ENCODE results near the gene PDE2A. TPM values are rescaled to one million over a fixed set of nuclear protein-coding genes. Genes with fewer than 3 reads are reported as not detected.

Gene PDE2A
- total and polyA plus RNA-seq, 2 of the 4 experiments (the other 2 are of a cell fraction) = 0.02 TPM; not detected in 1

DNA sequence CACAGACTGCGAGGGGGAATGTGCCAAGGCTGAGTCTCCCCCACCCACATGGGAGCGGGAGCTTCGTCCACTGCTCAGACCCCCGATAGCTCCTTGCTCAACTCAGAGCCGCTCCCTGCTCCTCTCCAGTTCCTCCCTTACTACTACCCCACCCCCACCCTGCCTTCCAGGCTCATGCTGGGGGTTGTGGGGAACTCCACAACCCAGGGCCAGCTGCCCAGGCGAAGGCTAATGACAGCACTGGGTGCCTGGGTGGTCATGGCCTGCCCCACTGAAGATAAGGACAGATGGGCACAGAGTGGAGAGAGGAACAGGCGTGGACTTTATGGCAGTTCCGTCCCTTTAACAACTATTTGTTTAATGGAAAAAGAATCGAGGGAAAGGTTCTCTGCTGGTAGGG is 73.7 kb downstream of the PDE2A start:
- WGBS, 2 experiments (ENCODE audit: extremely low coverage in 2 of 2, insufficient read length in 1 of 2) = 67% methylated on average over 1 of the region's 9 CpGs; no CpG with 5 or more reads in 1 of the 2 experiments
- Histone ChIP-seq H3K9me1 (ENCODE audit: insufficient read depth, low read length) (no peaks in the 10 kb centered on the region), H2BK20ac (ENCODE audit: low read depth, low read length) (no peak overlapping the region), H3K27me3 (ENCODE audit: control insufficient read depth, insufficient read depth, low read length) (peaks cover 84% of the 10 kb centered on the region), H2BK120ac (ENCODE audit: low read depth, low read length) (no peak overlapping the region), H3K56ac (ENCODE audit: extremely low read depth, insufficient read depth, low read length) (no peak overlapping the region), H3K4me2 (ENCODE audit: low read depth, low read length) (no peak overlapping the region), H3K27ac (ENCODE audit: insufficient read depth, low read length) (no peak overlapping the region), H3K23ac (ENCODE audit: low read depth, low read length) (no peak overlapping the region), H2BK5ac (ENCODE audit: low read depth, low read length, poor library complexity, severe bottlenecking) (no peak overlapping the region), H2AFZ (replicated peaks; ENCODE audit: low read length, poor library complexity) (no peak overlapping the region), H3K9me3 (ENCODE audit: control insufficient read depth, insufficient read depth, low read length) (no peaks in the 10 kb centered on the region), H2AK9ac (replicated peaks; ENCODE audit: low read depth, low read length, poor library complexity) (no peak overlapping the region), H3K4me3 (ENCODE audit: insufficient read depth, low read depth, low read length) (no peak overlapping the region), H3K18ac (ENCODE audit: low read depth, low read length) (no peak overlapping the region), H2AK5ac (ENCODE audit: low read depth, low read length) (no peak overlapping the region), H3K4ac (ENCODE audit: low read depth, low read length) (no peak overlapping the region), H3K79me1 (ENCODE audit: low read depth in 1 of 2, low read length in 2 of 2) (no peaks in the 10 kb centered on the region), H3K14ac (replicated peaks; ENCODE audit: low read depth, low read length) (no peak overlapping the region), H3K4me1 (ENCODE audit: control insufficient read depth, insufficient read depth, low read length) (no peaks in the 10 kb centered on the region), H4K20me1 (ENCODE audit: insufficient read depth, low read length) (no peaks in the 10 kb centered on the region), H4K8ac (ENCODE audit: low read depth in 2 of 2, low read length in 2 of 2) (no peak overlapping the region), H2BK15ac (ENCODE audit: low read depth, low read length) (no peak overlapping the region), H3K36me3 (ENCODE audit: control insufficient read depth, insufficient read depth, low read length) (no peaks in the 10 kb centered on the region), H4K91ac (ENCODE audit: insufficient read depth, low read depth, low read length) (no peak overlapping the region), H3K9ac (ENCODE audit: low read depth, low read length) (no peak overlapping the region), H4K5ac (ENCODE audit: low read depth, low read length) (no peak overlapping the region)
- DNase-seq (no peak), ATAC-seq (ENCODE audit: low read depth) (no peak)
- BruUV-seq (replicated peaks) = no TSS peak
- TF ChIP-seq BHLHE40 (IDR thresholded peaks at IDR 0.05; ENCODE audit: low read depth, low read length) = no peak
- TF ChIP-seq FOS (IDR thresholded peaks at IDR 0.05; ENCODE audit: low read depth, low read length) = no peak
- TF ChIP-seq, protein P1, sequence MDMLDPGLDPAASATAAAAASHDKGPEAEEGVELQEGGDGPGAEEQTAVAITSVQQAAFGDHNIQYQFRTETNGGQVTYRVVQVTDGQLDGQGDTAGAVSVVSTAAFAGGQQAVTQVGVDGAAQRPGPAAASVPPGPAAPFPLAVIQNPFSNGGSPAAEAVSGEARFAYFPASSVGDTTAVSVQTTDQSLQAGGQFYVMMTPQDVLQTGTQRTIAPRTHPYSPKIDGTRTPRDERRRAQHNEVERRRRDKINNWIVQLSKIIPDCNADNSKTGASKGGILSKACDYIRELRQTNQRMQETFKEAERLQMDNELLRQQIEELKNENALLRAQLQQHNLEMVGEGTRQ (IDR thresholded peaks at IDR 0.05; ENCODE audit: low read depth, low read length) = no peak
- TF ChIP-seq RCOR1 (IDR thresholded peaks at IDR 0.05; ENCODE audit: insufficient replicate concordance, low read length) = no peak
- no peak for TF ChIP-seq RFX5 (IDR thresholded peaks at IDR 0.05; ENCODE audit: low read depth, low read length)
- no peak for TF ChIP-seq CHD1 (IDR thresholded peaks at IDR 0.05; ENCODE audit: low read depth, low read length)
- TF ChIP-seq, protein P2, sequence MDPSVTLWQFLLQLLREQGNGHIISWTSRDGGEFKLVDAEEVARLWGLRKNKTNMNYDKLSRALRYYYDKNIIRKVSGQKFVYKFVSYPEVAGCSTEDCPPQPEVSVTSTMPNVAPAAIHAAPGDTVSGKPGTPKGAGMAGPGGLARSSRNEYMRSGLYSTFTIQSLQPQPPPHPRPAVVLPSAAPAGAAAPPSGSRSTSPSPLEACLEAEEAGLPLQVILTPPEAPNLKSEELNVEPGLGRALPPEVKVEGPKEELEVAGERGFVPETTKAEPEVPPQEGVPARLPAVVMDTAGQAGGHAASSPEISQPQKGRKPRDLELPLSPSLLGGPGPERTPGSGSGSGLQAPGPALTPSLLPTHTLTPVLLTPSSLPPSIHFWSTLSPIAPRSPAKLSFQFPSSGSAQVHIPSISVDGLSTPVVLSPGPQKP (IDR thresholded peaks at IDR 0.05; ENCODE audit: borderline replicate concordance, low read depth, low read length) = no peak
- intact Hi-C loops (cut with micrococcal nuclease) (no loop called here), in situ Hi-C loops (cut with MboI; ENCODE audit: low sequenced_read_pairs) (no loop called here), dilution Hi-C loops (cut with HindIII; ENCODE audit: low sequenced_read_pairs, unreplicated experiment) (no loop called here)
- ChIA-PET POLR2A (ENCODE audit: unreplicated experiment) (no interaction called here), CTCF (no interaction called here)

Data from IMR-90 (cell line).